Osteoblast (primary cell): ENCODE measurements around the gene SOS2. TPM values are rescaled to one million over a fixed set of nuclear protein-coding genes. Genes with fewer than 3 reads are reported as not detected.

Source experiments
- DNase-seq: peaks from one replicate; pipeline ENCODE4 v3.0.0; 2011; ENCODE audit warnings: low spot score, mixed read lengths; ENCODE audit not compliant: insufficient read length; ENCODE audit errors: missing footprints
- H2AFZ ChIP-seq: 2 replicates; pipeline ENCODE4 v1.6.0; 2011; ENCODE audit warnings: mild to moderate bottlenecking, low read length
- H3K27ac ChIP-seq: 2 replicates; pipeline ENCODE4 v1.5.1; 2011; ENCODE audit warnings: mild to moderate bottlenecking, low read depth, low read length, moderate library complexity
- H3K27me3 ChIP-seq: 2 replicates; pipeline ENCODE4 v1.6.0; 2012; ENCODE audit warnings: mild to moderate bottlenecking, control low read depth, inconsistent platforms, low read length, moderate library complexity; ENCODE audit not compliant: insufficient read depth
- H3K36me3 ChIP-seq: 2 replicates; pipeline ENCODE4 v1.5.1; 2011; ENCODE audit warnings: mild to moderate bottlenecking, low read length, control low read depth, moderate library complexity; ENCODE audit not compliant: insufficient read depth
- H3K4me1 ChIP-seq: 2 replicates; pipeline ENCODE4 v1.5.1; 2011; ENCODE audit warnings: mild to moderate bottlenecking, low read length, control low read depth, moderate library complexity; ENCODE audit not compliant: insufficient read depth
- H3K4me2 ChIP-seq: 2 replicates; pipeline ENCODE4 v1.6.0; 2011; ENCODE audit warnings: mild to moderate bottlenecking, low read length; ENCODE audit not compliant: insufficient read depth
- H3K4me3 ChIP-seq: fragments of 200-600 bp; sonication (generic); 3 replicates; pipeline ENCODE4 v1.5.1; 2012; ENCODE audit warnings: mild to moderate bottlenecking, low read length, inconsistent platforms; ENCODE audit not compliant: insufficient read depth
- H3K79me2 ChIP-seq: 2 replicates; pipeline ENCODE4 v1.6.0; 2012; ENCODE audit warnings: mild to moderate bottlenecking, low read length, control low read depth, inconsistent platforms; ENCODE audit not compliant: insufficient read depth
- H3K9me3 ChIP-seq: 2 replicates; pipeline ENCODE4 v1.5.1; 2011; ENCODE audit warnings: low read depth, low read length, control low read depth
- H4K20me1 ChIP-seq: 2 replicates; pipeline ENCODE4 v1.6.0; 2012; ENCODE audit warnings: mild to moderate bottlenecking, low read length, control low read depth; ENCODE audit not compliant: insufficient read depth
- CTCF ChIP-seq: IDR thresholded peaks from 2 replicates; pipeline ENCODE4 v1.5.1; 2011; ENCODE audit warnings: mild to moderate bottlenecking, low read depth, low read length, moderate library complexity; ENCODE audit errors: extremely low read depth
- total RNA-seq: library from RNA; depleted of rRNA; stranded (reverse); fragments of >200 nt; gene quantifications from 2 replicates; pipeline ENCODE4 v1.2.3, GENCODE V29; 2012

The SOS2 gene
- total RNA-seq, 1 donor: 29.7 TPM

GRCh38 chr14:50242566-50243310 is 11.4 kb upstream of the SOS2 start:
- Histone ChIP-seq H3K36me3 (no peaks in the 10 kb centered on the region), H3K27me3 (no peaks in the 10 kb centered on the region), H3K27ac (no peak overlapping the region), H3K4me3 (no peak overlapping the region), H4K20me1 (no peaks in the 10 kb centered on the region), H3K79me2 (no peaks in the 10 kb centered on the region), H3K4me1 (no peaks in the 10 kb centered on the region), H3K9me3 (no peaks in the 10 kb centered on the region), H3K4me2 (no peak overlapping the region), H2AFZ (no peak overlapping the region)
- no peak for DNase-seq
- no peak for TF ChIP-seq CTCF

GRCh38 chr14:50242096-50242495 is 10.7 kb upstream of the SOS2 start:
- Histone ChIP-seq H3K27ac (no peak overlapping the region), H3K4me3 (no peak overlapping the region), H4K20me1 (no peaks in the 10 kb centered on the region), H3K9me3 (no peaks in the 10 kb centered on the region), H3K79me2 (no peaks in the 10 kb centered on the region), H3K27me3 (no peaks in the 10 kb centered on the region), H3K36me3 (no peaks in the 10 kb centered on the region), H3K4me1 (no peaks in the 10 kb centered on the region), H3K4me2 (no peak overlapping the region), H2AFZ (no peak overlapping the region)
- TF ChIP-seq CTCF: no peak
- DNase-seq: no peak

GRCh38 chr14:50237427-50237826 is 6.0 kb upstream of the SOS2 start:
- Histone ChIP-seq H3K27ac (no peak overlapping the region), H3K9me3 (no peaks in the 10 kb centered on the region), H4K20me1 (no peaks in the 10 kb centered on the region), H3K4me3 (no peak overlapping the region), H3K27me3 (no peaks in the 10 kb centered on the region), H3K79me2 (no peaks in the 10 kb centered on the region), H3K4me2 (no peak overlapping the region), H3K36me3 (no peaks in the 10 kb centered on the region), H2AFZ (no peak overlapping the region), H3K4me1 (peaks cover 2% of the 10 kb centered on the region)
- no peak for DNase-seq
- no peak for TF ChIP-seq CTCF

- no peak for DNase-seq
Observed at GRCh38 chr14:50233951-50234250, 2.5 kb upstream of the SOS2 start.

More at GRCh38 chr14:50233951-50234250, 2.5 kb upstream of the SOS2 start:
- Histone ChIP-seq H3K9me3 (no peaks in the 10 kb centered on the region), H3K27me3 (no peaks in the 10 kb centered on the region), H3K36me3 (no peaks in the 10 kb centered on the region), H3K4me1 (peaks cover 18% of the 10 kb centered on the region), H3K27ac (no peak overlapping the region), H3K4me2 (no peak overlapping the region), H3K4me3 (no peak overlapping the region), H4K20me1 (peaks cover 16% of the 10 kb centered on the region), H3K79me2 (peaks cover 20% of the 10 kb centered on the region), H2AFZ (no peak overlapping the region)
- no peak for TF ChIP-seq CTCF
